Astrocyte (in vitro differentiated cells and primary cell): ENCODE results near the gene ITPRIPL1. TPM values are rescaled to one million over a fixed set of nuclear protein-coding genes. Genes with fewer than 3 reads are reported as not detected.

Source experiments
- DNase-seq: peaks from one replicate; pipeline ENCODE4 v3.0.0-alpha.2; 2010; ENCODE audit warnings: low read depth
- FAIRE-seq: peaks from 2 replicates; lab custom pipeline; 2011; peaks lifted over from hg19 to GRCh38; lab: Jason Lieb, UNC
- H2AFZ ChIP-seq: 2 replicates; pipeline ENCODE4 v1.6.0; 2012; ENCODE audit warnings: low read depth, low read length, inconsistent platforms
- H3K27ac ChIP-seq: 2 replicates; pipeline ENCODE4 v1.5.1; 2011; ENCODE audit warnings: low read depth, low read length, inconsistent platforms
- H3K27me3 ChIP-seq: 2 replicates; pipeline ENCODE4 v1.6.0; 2011; ENCODE audit warnings: low read length, inconsistent platforms; ENCODE audit not compliant: insufficient read depth
- H3K36me3 ChIP-seq: 2 replicates; pipeline ENCODE4 v1.5.1; 2011; ENCODE audit warnings: low read length, inconsistent platforms; ENCODE audit not compliant: insufficient read depth
- H3K4me1 ChIP-seq: 2 replicates; pipeline ENCODE4 v1.5.1; 2011; ENCODE audit warnings: low read length, inconsistent platforms; ENCODE audit not compliant: insufficient read depth
- H3K4me2 ChIP-seq: 2 replicates; pipeline ENCODE4 v1.6.0; 2012; ENCODE audit warnings: low read length, inconsistent platforms
- H3K4me3 ChIP-seq: 2 replicates; pipeline ENCODE4 v1.5.1; 2011; ENCODE audit warnings: low read depth, mild to moderate bottlenecking, low read length, inconsistent platforms; ENCODE audit not compliant: insufficient read depth
- H3K79me2 ChIP-seq: 2 replicates; pipeline ENCODE4 v1.6.0; 2012; ENCODE audit warnings: mild to moderate bottlenecking, low read length, inconsistent platforms; ENCODE audit not compliant: insufficient read depth
- H3K9ac ChIP-seq: 2 replicates; pipeline ENCODE4 v1.6.0; 2012; ENCODE audit warnings: mild to moderate bottlenecking, low read length, inconsistent platforms
- H3K9me3 ChIP-seq: 2 replicates; pipeline ENCODE4 v1.5.1; 2012; ENCODE audit warnings: low read depth, mild to moderate bottlenecking, low read length, inconsistent platforms; ENCODE audit not compliant: insufficient read depth
- H4K20me1 ChIP-seq: 2 replicates; pipeline ENCODE4 v1.6.0; 2012; ENCODE audit warnings: low read length, inconsistent platforms; ENCODE audit not compliant: insufficient read depth
- H3K27ac Mint-ChIP-seq: one replicate; pipeline ENCODE4 v1.8.0; 2021; ENCODE audit warnings: mild to moderate bottlenecking, mixed read lengths; ENCODE audit not compliant: unreplicated experiment
- H3K27me3 Mint-ChIP-seq: one replicate; pipeline ENCODE4 v1.8.0; 2021; ENCODE audit warnings: low read depth, mixed read lengths; ENCODE audit not compliant: unreplicated experiment
- H3K36me3 Mint-ChIP-seq: one replicate; pipeline ENCODE4 v1.8.0; 2021; ENCODE audit warnings: low read depth, mixed read lengths; ENCODE audit not compliant: unreplicated experiment
- H3K4me1 Mint-ChIP-seq: one replicate; pipeline ENCODE4 v1.8.0; 2021; ENCODE audit warnings: low read depth, mixed read lengths; ENCODE audit not compliant: unreplicated experiment
- H3K4me3 Mint-ChIP-seq: one replicate; pipeline ENCODE4 v1.8.0; 2021; ENCODE audit warnings: mild to moderate bottlenecking, moderate library complexity, mixed read lengths; ENCODE audit not compliant: unreplicated experiment
- H3K9me3 Mint-ChIP-seq: one replicate; pipeline ENCODE4 v1.8.0; 2021; ENCODE audit warnings: mild to moderate bottlenecking, mixed read lengths; ENCODE audit not compliant: unreplicated experiment
- CTCF ChIP-seq: IDR thresholded peaks from 2 replicates; pipeline ENCODE4 v1.5.1; 2011; ENCODE audit warnings: low read depth, mild to moderate bottlenecking, inconsistent platforms, low read length, moderate library complexity; ENCODE audit not compliant: insufficient read depth
- EZH2 ChIP-seq: IDR thresholded peaks from 2 replicates; pipeline ENCODE4 v1.6.1; 2012; ENCODE audit warnings: mild to moderate bottlenecking, low read length, inconsistent platforms; ENCODE audit not compliant: insufficient read depth
- total RNA-seq: library from RNA; stranded (reverse); gene quantifications from 2 replicates; pipeline ENCODE4 v1.2.1, GENCODE V29; 2021

ITPRIPL1 gene
- total RNA-seq, 1 donor from 2014 or later: 0.45 TPM

- Histone ChIP-seq H3K9ac (peak within 1 kb of the TSS; percentile 96), H3K79me2 (peaks cover 46% of the 10 kb centered on the region), H3K36me3 (peaks cover 27% of the 10 kb centered on the region), H3K4me2 (peak within 1 kb of the TSS; percentile 98), H3K4me1 (peaks cover 12% of the 10 kb centered on the region), H3K9me3 (no peaks in the 10 kb centered on the region), H4K20me1 (peaks cover 22% of the 10 kb centered on the region), H3K27me3 (no peaks in the 10 kb centered on the region), H2AFZ (peak within 1 kb of the TSS; percentile 96), H3K4me3 (peak within 1 kb of the TSS; percentile 99), H3K27ac (peak within 1 kb of the TSS; percentile 76)
- TF ChIP-seq EZH2 (no peak), CTCF (no peak)
- Mint-ChIP-seq H3K36me3 (peaks cover 4% of the 10 kb centered on the region), H3K4me3 (peak within 1 kb of the TSS; percentile 99), H3K27me3 (no peaks in the 10 kb centered on the region), H3K9me3 (no peaks in the 10 kb centered on the region), H3K4me1 (peaks cover 16% of the 10 kb centered on the region), H3K27ac (peak within 1 kb of the TSS; percentile 97)
- no peak for FAIRE-seq
- peak; percentile 62 for DNase-seq
These were observed 19.8 kb upstream of the ITPRIPL1 start, which contains the start of gene SNRNP200 for GRCh38 chr2:96305091-96305978. TSS of gene SNRNP200 (minus strand) at chr2:96305546. CDS start at chr2:96305437, 109 bp downstream.

- Histone ChIP-seq H3K4me3 (peak overlapping the region; percentile 99), H3K27ac (peak overlapping the region; percentile 76), H3K9ac (peak overlapping the region; percentile 96), H3K4me1 (peaks cover 12% of the 10 kb centered on the region), H3K79me2 (peaks cover 44% of the 10 kb centered on the region), H3K27me3 (no peaks in the 10 kb centered on the region), H2AFZ (peak overlapping the region; percentile 96), H3K9me3 (no peaks in the 10 kb centered on the region), H4K20me1 (peaks cover 20% of the 10 kb centered on the region), H3K4me2 (peak overlapping the region; percentile 98), H3K36me3 (peaks cover 24% of the 10 kb centered on the region)
- no peaks in the 10 kb centered on the region for H3K9me3 Mint-ChIP-seq
- peak overlapping the region; percentile 99 for H3K4me3 Mint-ChIP-seq
- TF ChIP-seq EZH2: no peak
- TF ChIP-seq CTCF: no peak
- H3K27me3 Mint-ChIP-seq: no peaks in the 10 kb centered on the region
- DNase-seq (no peak), FAIRE-seq (no peak)
- H3K27ac Mint-ChIP-seq: peak overlapping the region; percentile 86
- peaks cover 16% of the 10 kb centered on the region for H3K4me1 Mint-ChIP-seq
- H3K36me3 Mint-ChIP-seq: peaks cover 4% of the 10 kb centered on the region
These were observed 19.2 kb upstream of the ITPRIPL1 start for GRCh38 chr2:96305979-96306308.

- no peak for FAIRE-seq
- no peaks in the 10 kb centered on the region for H3K9me3 ChIP-seq
- peak overlapping the region; percentile 99 for H3K4me3 ChIP-seq
- H3K9ac ChIP-seq: peak overlapping the region; percentile 96
- H4K20me1 ChIP-seq: peaks cover 15% of the 10 kb centered on the region
- H3K4me1 Mint-ChIP-seq: peaks cover 16% of the 10 kb centered on the region
- peaks cover 20% of the 10 kb centered on the region for H3K36me3 ChIP-seq
- H3K4me3 Mint-ChIP-seq: peak overlapping the region; percentile 99
- TF ChIP-seq CTCF (no peak), EZH2 (no peak)
- no peaks in the 10 kb centered on the region for H3K27me3 Mint-ChIP-seq
- H3K4me2 ChIP-seq: peak overlapping the region; percentile 98
- peaks cover 12% of the 10 kb centered on the region for H3K4me1 ChIP-seq
- H3K36me3 Mint-ChIP-seq: peaks cover 4% of the 10 kb centered on the region
- H3K27ac Mint-ChIP-seq: peak overlapping the region; percentile 86
- no peak for DNase-seq
- no peaks in the 10 kb centered on the region for H3K27me3 ChIP-seq
- peak overlapping the region; percentile 96 for H2AFZ ChIP-seq
- no peaks in the 10 kb centered on the region for H3K9me3 Mint-ChIP-seq
- H3K27ac ChIP-seq: no peak overlapping the region
- H3K79me2 ChIP-seq: peaks cover 40% of the 10 kb centered on the region
These were observed 18.7 kb upstream of the ITPRIPL1 start for GRCh38 chr2:96306370-96306769.
